ENCODE results near the gene RPL13. TPM values are rescaled to one million over a fixed set of nuclear protein-coding genes. Genes with fewer than 3 reads are reported as not detected.

RPL13 gene
- total and polyA plus RNA-seq, 10 of the 15 experiments (the other 5 are each of a cell fraction or from before 2014, with no cell fraction given) = 386 to 9,428 (median 2,486) TPM

DNA sequence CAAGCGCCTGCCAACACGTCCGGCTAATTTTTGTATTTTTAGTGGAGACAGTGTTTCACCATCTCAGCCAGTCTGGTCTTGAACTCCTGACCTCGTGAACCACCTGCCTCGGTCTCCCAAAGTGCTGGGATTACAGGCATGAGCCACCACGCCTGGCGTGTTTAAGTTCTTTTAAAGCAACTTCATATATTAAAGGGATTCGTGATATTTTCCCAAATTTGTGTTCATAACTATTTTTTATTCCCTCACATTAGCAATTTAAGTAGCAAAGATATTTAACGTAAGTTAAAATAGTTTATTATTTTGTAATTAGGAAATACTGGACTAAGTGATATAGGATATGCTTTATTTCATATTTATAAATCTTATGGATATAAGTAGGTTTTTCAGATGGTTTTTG is 48.0 kb upstream of the RPL13 start:
- in situ Hi-C loops (cut with MboI) (no loop called here), intact Hi-C loops (cut with micrococcal nuclease; ENCODE audit: unreplicated experiment) (no loop called here)
- Histone ChIP-seq H4K20me1 (ENCODE audit: control insufficient read depth, insufficient read depth) (no peaks in the 10 kb centered on the region), H3K36me3 (ENCODE audit: control insufficient read depth in 2 of 2, insufficient read depth in 2 of 2, low read length in 1 of 2) (peaks cover 2 to 25% of the 10 kb centered on the region in 2 experiments), H3K4me2 (ENCODE audit: control insufficient read depth, insufficient read depth) (no peak overlapping the region), H3K9me3 (replicated peaks; ENCODE audit: control insufficient read depth, insufficient read depth, low read length) (no peaks in the 10 kb centered on the region), H3K4me3 (no peak overlapping the region), H3K79me2 (ENCODE audit: control insufficient read depth, insufficient read depth, low read length) (peaks cover 29% of the 10 kb centered on the region), H2AFZ (ENCODE audit: control insufficient read depth, low read depth, low read length) (no peak overlapping the region), H3K27me3 (replicated peaks in 1 of 2; ENCODE audit: control insufficient read depth in 2 of 2, insufficient read depth in 2 of 2, low read length in 1 of 2) (no peaks in the 10 kb centered on the region), H3K4me1 (ENCODE audit: control insufficient read depth, insufficient read depth, low read length) (no peaks in the 10 kb centered on the region), H3K27ac (ENCODE audit: control insufficient read depth, insufficient read depth) (no peak overlapping the region), H3K9ac (ENCODE audit: control insufficient read depth, insufficient read depth, low read length) (no peak overlapping the region)
- no peak for FAIRE-seq
- over 99% methylated on average over 9 of the region's 9 CpGs for WGBS (ENCODE audit: insufficient coverage, insufficient replicate concordance, low lambda C conversion rate, missing lambda C conversion rate)
- ATAC-seq = no peak
- no peak for TF ChIP-seq STAT1 (conservative IDR thresholded peaks at IDR 0.05)
- TF ChIP-seq CBX3 (IDR thresholded peaks at IDR 0.05; ENCODE audit: borderline replicate concordance, low read depth) = no peak
- no peak for TF ChIP-seq SREBF2 (IDR thresholded peaks at IDR 0.05; ENCODE audit: low read length)
- TF ChIP-seq, protein P1, sequence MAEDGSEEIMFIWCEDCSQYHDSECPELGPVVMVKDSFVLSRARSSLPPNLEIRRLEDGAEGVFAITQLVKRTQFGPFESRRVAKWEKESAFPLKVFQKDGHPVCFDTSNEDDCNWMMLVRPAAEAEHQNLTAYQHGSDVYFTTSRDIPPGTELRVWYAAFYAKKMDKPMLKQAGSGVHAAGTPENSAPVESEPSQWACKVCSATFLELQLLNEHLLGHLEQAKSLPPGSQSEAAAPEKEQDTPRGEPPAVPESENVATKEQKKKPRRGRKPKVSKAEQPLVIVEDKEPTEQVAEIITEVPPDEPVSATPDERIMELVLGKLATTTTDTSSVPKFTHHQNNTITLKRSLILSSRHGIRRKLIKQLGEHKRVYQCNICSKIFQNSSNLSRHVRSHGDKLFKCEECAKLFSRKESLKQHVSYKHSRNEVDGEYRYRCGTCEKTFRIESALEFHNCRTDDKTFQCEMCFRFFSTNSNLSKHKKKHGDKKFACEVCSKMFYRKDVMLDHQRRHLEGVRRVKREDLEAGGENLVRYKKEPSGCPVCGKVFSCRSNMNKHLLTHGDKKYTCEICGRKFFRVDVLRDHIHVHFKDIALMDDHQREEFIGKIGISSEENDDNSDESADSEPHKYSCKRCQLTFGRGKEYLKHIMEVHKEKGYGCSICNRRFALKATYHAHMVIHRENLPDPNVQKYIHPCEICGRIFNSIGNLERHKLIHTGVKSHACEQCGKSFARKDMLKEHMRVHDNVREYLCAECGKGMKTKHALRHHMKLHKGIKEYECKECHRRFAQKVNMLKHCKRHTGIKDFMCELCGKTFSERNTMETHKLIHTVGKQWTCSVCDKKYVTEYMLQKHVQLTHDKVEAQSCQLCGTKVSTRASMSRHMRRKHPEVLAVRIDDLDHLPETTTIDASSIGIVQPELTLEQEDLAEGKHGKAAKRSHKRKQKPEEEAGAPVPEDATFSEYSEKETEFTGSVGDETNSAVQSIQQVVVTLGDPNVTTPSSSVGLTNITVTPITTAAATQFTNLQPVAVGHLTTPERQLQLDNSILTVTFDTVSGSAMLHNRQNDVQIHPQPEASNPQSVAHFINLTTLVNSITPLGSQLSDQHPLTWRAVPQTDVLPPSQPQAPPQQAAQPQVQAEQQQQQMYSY (CRISPR knock-in tag; IDR thresholded peaks at IDR 0.05) = no peak
- TF ChIP-seq JUND (IDR thresholded peaks at IDR 0.05; ENCODE audit: low read depth, low read length) = no peak
- no TSS peak for BruUV-seq (replicated peaks)
- RAD21 ChIA-PET (ENCODE audit: unreplicated experiment) = no interaction called here
- SMC1A ChIA-PET (ENCODE audit: uncharacterized antibody, unreplicated experiment) = interaction anchor here (2.3 kb wide), 1 partner anchor 13 kb away, joined by 4 read pairs; no protein-coding TSS in a partner anchor
- POLR2A ChIA-PET = no interaction called here
- CTCF ChIA-PET = interaction anchor here (0.9 kb wide), 1 partner anchor 188 kb away, joined by 3 read pairs; no protein-coding TSS in a partner anchor
- no peak for DNase-seq (ENCODE audit: low read depth, low spot score)
